WTC11 (cell line): ENCODE measurements around the gene WSB1. TPM values are rescaled to one million over a fixed set of nuclear protein-coding genes. Genes with fewer than 3 reads are reported as not detected.

Experiments
- ATAC-seq: fragments of 200-7000 bp; cut with Tn5 transposase; 2 replicates; pipeline ENCODE4 v1.10.0; 2021; ENCODE audit warnings: mild to moderate bottlenecking, moderate library complexity
- CTCF ChIA-PET: fragments of 300-600 bp; sonication (Branson Sonifier 250); formaldehyde crosslinking; loops from one replicate; lab custom pipeline; 2021; ENCODE audit warnings: antibody characterized with exemption; lab: Charles Lee
- POLR2A ChIA-PET: fragments of 350-600 bp; sonication (Branson Sonifier 250); formaldehyde crosslinking; loops from one replicate; lab custom pipeline; 2021; ENCODE audit warnings: antibody characterized with exemption; lab: Charles Lee
- DNase-seq: peaks from one replicate; pipeline ENCODE4 v3.0.0; 2021; ENCODE audit warnings: low spot score
- H3K27ac Mint-ChIP-seq: 2 replicates; pipeline ENCODE4 v1.8.0; 2021; ENCODE audit warnings: mixed read lengths
- H3K27me3 Mint-ChIP-seq: 2 replicates; pipeline ENCODE4 v1.8.0; 2021; ENCODE audit warnings: low read depth, mild to moderate bottlenecking, moderate library complexity, mixed read lengths
- H3K36me3 Mint-ChIP-seq: 2 replicates; pipeline ENCODE4 v1.8.0; 2021; ENCODE audit warnings: mixed read lengths
- H3K4me1 Mint-ChIP-seq: 2 replicates; pipeline ENCODE4 v1.8.0; 2022; ENCODE audit warnings: mixed read lengths
- H3K4me3 Mint-ChIP-seq: 2 replicates; pipeline ENCODE4 v1.8.0; 2021; ENCODE audit warnings: mild to moderate bottlenecking, moderate library complexity, mixed read lengths
- H3K9me3 Mint-ChIP-seq: 2 replicates; pipeline ENCODE4 v1.8.0; 2021; ENCODE audit warnings: mixed read lengths
- ELF4 ChIP-seq: sonication (generic); formaldehyde crosslinking; IDR thresholded peaks from 2 replicates; pipeline ENCODE4 v1.8.1; 2022; ENCODE audit warnings: low read depth, mild to moderate bottlenecking, moderate library complexity, missing genetic modification reagents
- EMX1 ChIP-seq: fragments of 250-450 bp; sonication (Bioruptor Pico); IDR thresholded peaks from 2 replicates; pipeline ENCODE4 v1.8.0; 2021; ENCODE audit warnings: mild to moderate bottlenecking
- FOXJ3 ChIP-seq: sonication (generic); formaldehyde crosslinking; IDR thresholded peaks from 2 replicates; pipeline ENCODE4 v1.9.0; 2021; ENCODE audit warnings: missing genetic modification reagents, mild to moderate bottlenecking, borderline replicate concordance
- JAZF1 ChIP-seq: fragments of 250-450 bp; sonication (Bioruptor Pico); IDR thresholded peaks from 2 replicates; pipeline ENCODE4 v1.9.0; 2021; ENCODE audit warnings: moderate library complexity, mild to moderate bottlenecking, inconsistent platforms
- MYBL2 ChIP-seq: sonication (generic); formaldehyde crosslinking; IDR thresholded peaks from 2 replicates; pipeline ENCODE4 v1.8.1; 2023; ENCODE audit warnings: mild to moderate bottlenecking, moderate library complexity, missing genetic modification reagents
- NR2C2 ChIP-seq: sonication (generic); formaldehyde crosslinking; IDR thresholded peaks from 2 replicates; pipeline ENCODE4 v1.8.0; 2022; ENCODE audit warnings: mild to moderate bottlenecking, missing genetic modification reagents
- SMAD3 ChIP-seq: sonication (generic); formaldehyde crosslinking; IDR thresholded peaks from 2 replicates; pipeline ENCODE4 v1.8.0; 2022; ENCODE audit warnings: missing genetic modification reagents, mild to moderate bottlenecking, borderline replicate concordance
- TCF7 ChIP-seq: sonication (generic); formaldehyde crosslinking; IDR thresholded peaks from 2 replicates; pipeline ENCODE4 v1.8.0; 2022; ENCODE audit warnings: mild to moderate bottlenecking, low read depth, missing genetic modification reagents, moderate library complexity
- TEAD1 ChIP-seq: sonication (generic); formaldehyde crosslinking; IDR thresholded peaks from 2 replicates; pipeline ENCODE4 v1.8.0; 2022; ENCODE audit warnings: mild to moderate bottlenecking, missing genetic modification reagents
- ZNF121 ChIP-seq: sonication (generic); formaldehyde crosslinking; IDR thresholded peaks from 2 replicates; pipeline ENCODE4 v1.8.0; 2023; ENCODE audit warnings: missing genetic modification reagents
- ZNF219 ChIP-seq: sonication (generic); formaldehyde crosslinking; IDR thresholded peaks from 2 replicates; pipeline ENCODE4 v1.8.0; 2023; ENCODE audit warnings: missing genetic modification reagents, mild to moderate bottlenecking, borderline replicate concordance
- ZNF232 ChIP-seq: sonication (generic); formaldehyde crosslinking; IDR thresholded peaks from 2 replicates; pipeline ENCODE4 v1.8.0; 2022; ENCODE audit warnings: mild to moderate bottlenecking, missing genetic modification reagents
- ZNF263 ChIP-seq: sonication (generic); formaldehyde crosslinking; IDR thresholded peaks from 2 replicates; pipeline ENCODE4 v1.8.1; 2022; ENCODE audit warnings: low read depth, mild to moderate bottlenecking, moderate library complexity, missing genetic modification reagents
- ZNF281 ChIP-seq: sonication (generic); formaldehyde crosslinking; IDR thresholded peaks from 2 replicates; pipeline ENCODE4 v1.8.0; 2023; ENCODE audit warnings: mild to moderate bottlenecking, missing genetic modification reagents
- ZNF671 ChIP-seq: fragments of 250-450 bp; sonication (Bioruptor Pico); IDR thresholded peaks from 2 replicates; pipeline ENCODE4 v1.8.0; 2021; ENCODE audit warnings: mild to moderate bottlenecking
- total RNA-seq: library from RNA; stranded (reverse); gene quantifications from 3 replicates; pipeline ENCODE4 v1.2.3, GENCODE V29; 2021
- TF ChIP-seq, protein P1 (sequence below): fragments of 250-450 bp; sonication (Bioruptor Pico); IDR thresholded peaks from 2 replicates; pipeline ENCODE4 v1.8.0; 2021; ENCODE audit warnings: mild to moderate bottlenecking
- TF ChIP-seq, protein P2 (sequence below): sonication (generic); formaldehyde crosslinking; IDR thresholded peaks from 2 replicates; pipeline ENCODE4 v1.8.0; 2023; ENCODE audit warnings: missing genetic modification reagents, mild to moderate bottlenecking, borderline replicate concordance
- TF ChIP-seq, protein P3 (sequence below): sonication (generic); formaldehyde crosslinking; IDR thresholded peaks from 2 replicates; pipeline ENCODE4 v1.8.0; 2022; ENCODE audit warnings: mild to moderate bottlenecking, missing genetic modification reagents
- TF ChIP-seq, protein P4 (sequence below): sonication (generic); formaldehyde crosslinking; IDR thresholded peaks from 2 replicates; pipeline ENCODE4 v1.8.0; 2022; ENCODE audit warnings: missing genetic modification reagents
- TF ChIP-seq, protein P5 (sequence below): sonication (generic); formaldehyde crosslinking; IDR thresholded peaks from 2 replicates; pipeline ENCODE4 v1.8.1; 2023; ENCODE audit warnings: mild to moderate bottlenecking, missing genetic modification reagents

Gene WSB1
- total RNA-seq, 1 experiment from 2014 or later: 167 TPM

GRCh38 chr17:27281438-27281837, 12.5 kb upstream of the WSB1 start:
- Mint-ChIP-seq H3K36me3 (no peaks in the 10 kb centered on the region), H3K27me3 (peaks cover 2% of the 10 kb centered on the region; the same call in 1 of the 2 replicates), H3K27ac (no peak overlapping the region), H3K4me3 (no peak overlapping the region), H3K9me3 (no peaks in the 10 kb centered on the region), H3K4me1 (peaks cover 16% of the 10 kb centered on the region)
- TF ChIP-seq JAZF1 (CRISPR knock-in tag) (no peak), MYBL2 (no peak), FOXJ3 (CRISPR knock-in tag) (no peak), SMAD3 (CRISPR knock-in tag) (no peak), TEAD1 (CRISPR knock-in tag) (no peak), TCF7 (CRISPR knock-in tag) (no peak), ZNF121 (CRISPR knock-in tag) (no peak), EMX1 (CRISPR knock-in tag) (no peak), ZNF281 (CRISPR knock-in tag) (no peak), ZNF232 (CRISPR knock-in tag) (no peak), ZNF219 (CRISPR knock-in tag) (no peak), NR2C2 (no peak), ELF4 (CRISPR knock-in tag) (no peak), ZNF263 (no peak), ZNF671 (CRISPR knock-in tag) (no peak)
- TF ChIP-seq, protein P1, sequence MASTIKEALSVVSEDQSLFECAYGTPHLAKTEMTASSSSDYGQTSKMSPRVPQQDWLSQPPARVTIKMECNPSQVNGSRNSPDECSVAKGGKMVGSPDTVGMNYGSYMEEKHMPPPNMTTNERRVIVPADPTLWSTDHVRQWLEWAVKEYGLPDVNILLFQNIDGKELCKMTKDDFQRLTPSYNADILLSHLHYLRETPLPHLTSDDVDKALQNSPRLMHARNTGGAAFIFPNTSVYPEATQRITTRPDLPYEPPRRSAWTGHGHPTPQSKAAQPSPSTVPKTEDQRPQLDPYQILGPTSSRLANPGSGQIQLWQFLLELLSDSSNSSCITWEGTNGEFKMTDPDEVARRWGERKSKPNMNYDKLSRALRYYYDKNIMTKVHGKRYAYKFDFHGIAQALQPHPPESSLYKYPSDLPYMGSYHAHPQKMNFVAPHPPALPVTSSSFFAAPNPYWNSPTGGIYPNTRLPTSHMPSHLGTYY (CRISPR knock-in tag): no peak
- TF ChIP-seq, protein P2, sequence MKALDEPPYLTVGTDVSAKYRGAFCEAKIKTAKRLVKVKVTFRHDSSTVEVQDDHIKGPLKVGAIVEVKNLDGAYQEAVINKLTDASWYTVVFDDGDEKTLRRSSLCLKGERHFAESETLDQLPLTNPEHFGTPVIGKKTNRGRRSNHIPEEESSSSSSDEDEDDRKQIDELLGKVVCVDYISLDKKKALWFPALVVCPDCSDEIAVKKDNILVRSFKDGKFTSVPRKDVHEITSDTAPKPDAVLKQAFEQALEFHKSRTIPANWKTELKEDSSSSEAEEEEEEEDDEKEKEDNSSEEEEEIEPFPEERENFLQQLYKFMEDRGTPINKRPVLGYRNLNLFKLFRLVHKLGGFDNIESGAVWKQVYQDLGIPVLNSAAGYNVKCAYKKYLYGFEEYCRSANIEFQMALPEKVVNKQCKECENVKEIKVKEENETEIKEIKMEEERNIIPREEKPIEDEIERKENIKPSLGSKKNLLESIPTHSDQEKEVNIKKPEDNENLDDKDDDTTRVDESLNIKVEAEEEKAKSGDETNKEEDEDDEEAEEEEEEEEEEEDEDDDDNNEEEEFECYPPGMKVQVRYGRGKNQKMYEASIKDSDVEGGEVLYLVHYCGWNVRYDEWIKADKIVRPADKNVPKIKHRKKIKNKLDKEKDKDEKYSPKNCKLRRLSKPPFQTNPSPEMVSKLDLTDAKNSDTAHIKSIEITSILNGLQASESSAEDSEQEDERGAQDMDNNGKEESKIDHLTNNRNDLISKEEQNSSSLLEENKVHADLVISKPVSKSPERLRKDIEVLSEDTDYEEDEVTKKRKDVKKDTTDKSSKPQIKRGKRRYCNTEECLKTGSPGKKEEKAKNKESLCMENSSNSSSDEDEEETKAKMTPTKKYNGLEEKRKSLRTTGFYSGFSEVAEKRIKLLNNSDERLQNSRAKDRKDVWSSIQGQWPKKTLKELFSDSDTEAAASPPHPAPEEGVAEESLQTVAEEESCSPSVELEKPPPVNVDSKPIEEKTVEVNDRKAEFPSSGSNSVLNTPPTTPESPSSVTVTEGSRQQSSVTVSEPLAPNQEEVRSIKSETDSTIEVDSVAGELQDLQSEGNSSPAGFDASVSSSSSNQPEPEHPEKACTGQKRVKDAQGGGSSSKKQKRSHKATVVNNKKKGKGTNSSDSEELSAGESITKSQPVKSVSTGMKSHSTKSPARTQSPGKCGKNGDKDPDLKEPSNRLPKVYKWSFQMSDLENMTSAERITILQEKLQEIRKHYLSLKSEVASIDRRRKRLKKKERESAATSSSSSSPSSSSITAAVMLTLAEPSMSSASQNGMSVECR (CRISPR knock-in tag): no peak
- TF ChIP-seq, protein P3, sequence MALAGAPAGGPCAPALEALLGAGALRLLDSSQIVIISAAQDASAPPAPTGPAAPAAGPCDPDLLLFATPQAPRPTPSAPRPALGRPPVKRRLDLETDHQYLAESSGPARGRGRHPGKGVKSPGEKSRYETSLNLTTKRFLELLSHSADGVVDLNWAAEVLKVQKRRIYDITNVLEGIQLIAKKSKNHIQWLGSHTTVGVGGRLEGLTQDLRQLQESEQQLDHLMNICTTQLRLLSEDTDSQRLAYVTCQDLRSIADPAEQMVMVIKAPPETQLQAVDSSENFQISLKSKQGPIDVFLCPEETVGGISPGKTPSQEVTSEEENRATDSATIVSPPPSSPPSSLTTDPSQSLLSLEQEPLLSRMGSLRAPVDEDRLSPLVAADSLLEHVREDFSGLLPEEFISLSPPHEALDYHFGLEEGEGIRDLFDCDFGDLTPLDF (CRISPR knock-in tag): no peak
- TF ChIP-seq, protein P4, sequence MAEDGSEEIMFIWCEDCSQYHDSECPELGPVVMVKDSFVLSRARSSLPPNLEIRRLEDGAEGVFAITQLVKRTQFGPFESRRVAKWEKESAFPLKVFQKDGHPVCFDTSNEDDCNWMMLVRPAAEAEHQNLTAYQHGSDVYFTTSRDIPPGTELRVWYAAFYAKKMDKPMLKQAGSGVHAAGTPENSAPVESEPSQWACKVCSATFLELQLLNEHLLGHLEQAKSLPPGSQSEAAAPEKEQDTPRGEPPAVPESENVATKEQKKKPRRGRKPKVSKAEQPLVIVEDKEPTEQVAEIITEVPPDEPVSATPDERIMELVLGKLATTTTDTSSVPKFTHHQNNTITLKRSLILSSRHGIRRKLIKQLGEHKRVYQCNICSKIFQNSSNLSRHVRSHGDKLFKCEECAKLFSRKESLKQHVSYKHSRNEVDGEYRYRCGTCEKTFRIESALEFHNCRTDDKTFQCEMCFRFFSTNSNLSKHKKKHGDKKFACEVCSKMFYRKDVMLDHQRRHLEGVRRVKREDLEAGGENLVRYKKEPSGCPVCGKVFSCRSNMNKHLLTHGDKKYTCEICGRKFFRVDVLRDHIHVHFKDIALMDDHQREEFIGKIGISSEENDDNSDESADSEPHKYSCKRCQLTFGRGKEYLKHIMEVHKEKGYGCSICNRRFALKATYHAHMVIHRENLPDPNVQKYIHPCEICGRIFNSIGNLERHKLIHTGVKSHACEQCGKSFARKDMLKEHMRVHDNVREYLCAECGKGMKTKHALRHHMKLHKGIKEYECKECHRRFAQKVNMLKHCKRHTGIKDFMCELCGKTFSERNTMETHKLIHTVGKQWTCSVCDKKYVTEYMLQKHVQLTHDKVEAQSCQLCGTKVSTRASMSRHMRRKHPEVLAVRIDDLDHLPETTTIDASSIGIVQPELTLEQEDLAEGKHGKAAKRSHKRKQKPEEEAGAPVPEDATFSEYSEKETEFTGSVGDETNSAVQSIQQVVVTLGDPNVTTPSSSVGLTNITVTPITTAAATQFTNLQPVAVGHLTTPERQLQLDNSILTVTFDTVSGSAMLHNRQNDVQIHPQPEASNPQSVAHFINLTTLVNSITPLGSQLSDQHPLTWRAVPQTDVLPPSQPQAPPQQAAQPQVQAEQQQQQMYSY: no peak
- TF ChIP-seq, protein P5, sequence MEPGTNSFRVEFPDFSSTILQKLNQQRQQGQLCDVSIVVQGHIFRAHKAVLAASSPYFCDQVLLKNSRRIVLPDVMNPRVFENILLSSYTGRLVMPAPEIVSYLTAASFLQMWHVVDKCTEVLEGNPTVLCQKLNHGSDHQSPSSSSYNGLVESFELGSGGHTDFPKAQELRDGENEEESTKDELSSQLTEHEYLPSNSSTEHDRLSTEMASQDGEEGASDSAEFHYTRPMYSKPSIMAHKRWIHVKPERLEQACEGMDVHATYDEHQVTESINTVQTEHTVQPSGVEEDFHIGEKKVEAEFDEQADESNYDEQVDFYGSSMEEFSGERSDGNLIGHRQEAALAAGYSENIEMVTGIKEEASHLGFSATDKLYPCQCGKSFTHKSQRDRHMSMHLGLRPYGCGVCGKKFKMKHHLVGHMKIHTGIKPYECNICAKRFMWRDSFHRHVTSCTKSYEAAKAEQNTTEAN (CRISPR knock-in tag): no peak
- no peak for ATAC-seq
- CTCF ChIA-PET: interaction anchor here (1.7 kb wide), 1 partner anchor 45 kb away, joined by 4 read pairs; no protein-coding TSS in a partner anchor
- POLR2A ChIA-PET: interaction anchor here (1.2 kb wide), 1 partner anchor 51 kb away, joined by 3 read pairs; no protein-coding TSS in a partner anchor
- DNase-seq: no peak
